Osteocyte (in vitro differentiated cells): ENCODE measurements around the gene HSDL2. TPM values are rescaled to one million over a fixed set of nuclear protein-coding genes. Genes with fewer than 3 reads are reported as not detected.

ENCODE experiments used
- DNase-seq: peaks from one replicate; pipeline ENCODE4 v3.0.0; 2021; ENCODE audit warnings: mixed read lengths; ENCODE audit not compliant: unreplicated experiment; ENCODE audit errors: extremely low spot score
- H3K27ac Mint-ChIP-seq: one replicate; pipeline ENCODE4 v1.8.0; 2021; ENCODE audit warnings: mild to moderate bottlenecking, mixed read lengths; ENCODE audit not compliant: unreplicated experiment
- H3K27me3 Mint-ChIP-seq: one replicate; pipeline ENCODE4 v1.8.0; 2021; ENCODE audit warnings: mixed read lengths; ENCODE audit not compliant: unreplicated experiment
- H3K36me3 Mint-ChIP-seq: one replicate; pipeline ENCODE4 v1.8.0; 2021; ENCODE audit warnings: mixed read lengths; ENCODE audit not compliant: unreplicated experiment
- H3K4me1 Mint-ChIP-seq: one replicate; pipeline ENCODE4 v1.8.0; 2021; ENCODE audit warnings: mixed read lengths; ENCODE audit not compliant: unreplicated experiment
- H3K4me3 Mint-ChIP-seq: one replicate; pipeline ENCODE4 v1.8.0; 2021; ENCODE audit warnings: mild to moderate bottlenecking, moderate library complexity, mixed read lengths; ENCODE audit not compliant: unreplicated experiment
- H3K9me3 Mint-ChIP-seq: one replicate; pipeline ENCODE4 v1.8.0; 2021; ENCODE audit warnings: mixed read lengths; ENCODE audit not compliant: unreplicated experiment
- total RNA-seq: library from RNA; stranded (reverse); gene quantifications from 2 replicates; pipeline ENCODE4 v1.2.1, GENCODE V29; 2021
- TF ChIP-seq, protein P1 (sequence below): fragments of 200-600 bp; sonication (generic); IDR thresholded peaks from 2 replicates; pipeline ENCODE4 v1.5.0; 2021; ENCODE audit warnings: antibody characterized with exemption, mild to moderate bottlenecking, moderate library complexity

Gene HSDL2
- total RNA-seq, 1 donor from 2014 or later = 19.0 TPM

DNA sequence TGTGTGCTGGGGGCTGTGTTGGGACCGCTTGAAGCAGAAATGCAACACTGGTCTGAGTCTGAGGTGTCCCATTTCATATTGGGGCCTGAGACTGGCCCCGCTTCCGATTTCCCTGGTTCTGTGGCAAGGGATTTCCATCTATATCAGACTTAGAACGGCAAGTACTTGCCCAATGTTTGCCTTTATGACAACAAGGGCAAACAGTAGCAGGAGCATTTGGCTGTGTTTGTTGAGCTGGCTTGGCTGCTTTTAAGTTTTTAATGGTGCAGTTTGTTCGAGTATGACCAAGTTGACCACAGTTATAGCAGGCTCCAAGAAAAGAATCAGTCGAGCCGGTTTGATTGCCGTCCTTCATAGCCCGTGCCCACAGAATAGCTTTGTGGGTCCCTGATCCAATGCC is 17.0 kb downstream of the HSDL2 start:
- Mint-ChIP-seq H3K9me3 (peaks cover 12% of the 10 kb centered on the region), H3K27me3 (no peaks in the 10 kb centered on the region), H3K4me1 (peaks cover 3% of the 10 kb centered on the region), H3K4me3 (no peak overlapping the region), H3K27ac (no peak overlapping the region), H3K36me3 (peaks cover 34% of the 10 kb centered on the region)
- no peak for DNase-seq
- TF ChIP-seq, protein P1, sequence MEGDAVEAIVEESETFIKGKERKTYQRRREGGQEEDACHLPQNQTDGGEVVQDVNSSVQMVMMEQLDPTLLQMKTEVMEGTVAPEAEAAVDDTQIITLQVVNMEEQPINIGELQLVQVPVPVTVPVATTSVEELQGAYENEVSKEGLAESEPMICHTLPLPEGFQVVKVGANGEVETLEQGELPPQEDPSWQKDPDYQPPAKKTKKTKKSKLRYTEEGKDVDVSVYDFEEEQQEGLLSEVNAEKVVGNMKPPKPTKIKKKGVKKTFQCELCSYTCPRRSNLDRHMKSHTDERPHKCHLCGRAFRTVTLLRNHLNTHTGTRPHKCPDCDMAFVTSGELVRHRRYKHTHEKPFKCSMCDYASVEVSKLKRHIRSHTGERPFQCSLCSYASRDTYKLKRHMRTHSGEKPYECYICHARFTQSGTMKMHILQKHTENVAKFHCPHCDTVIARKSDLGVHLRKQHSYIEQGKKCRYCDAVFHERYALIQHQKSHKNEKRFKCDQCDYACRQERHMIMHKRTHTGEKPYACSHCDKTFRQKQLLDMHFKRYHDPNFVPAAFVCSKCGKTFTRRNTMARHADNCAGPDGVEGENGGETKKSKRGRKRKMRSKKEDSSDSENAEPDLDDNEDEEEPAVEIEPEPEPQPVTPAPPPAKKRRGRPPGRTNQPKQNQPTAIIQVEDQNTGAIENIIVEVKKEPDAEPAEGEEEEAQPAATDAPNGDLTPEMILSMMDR = no peak

DNA sequence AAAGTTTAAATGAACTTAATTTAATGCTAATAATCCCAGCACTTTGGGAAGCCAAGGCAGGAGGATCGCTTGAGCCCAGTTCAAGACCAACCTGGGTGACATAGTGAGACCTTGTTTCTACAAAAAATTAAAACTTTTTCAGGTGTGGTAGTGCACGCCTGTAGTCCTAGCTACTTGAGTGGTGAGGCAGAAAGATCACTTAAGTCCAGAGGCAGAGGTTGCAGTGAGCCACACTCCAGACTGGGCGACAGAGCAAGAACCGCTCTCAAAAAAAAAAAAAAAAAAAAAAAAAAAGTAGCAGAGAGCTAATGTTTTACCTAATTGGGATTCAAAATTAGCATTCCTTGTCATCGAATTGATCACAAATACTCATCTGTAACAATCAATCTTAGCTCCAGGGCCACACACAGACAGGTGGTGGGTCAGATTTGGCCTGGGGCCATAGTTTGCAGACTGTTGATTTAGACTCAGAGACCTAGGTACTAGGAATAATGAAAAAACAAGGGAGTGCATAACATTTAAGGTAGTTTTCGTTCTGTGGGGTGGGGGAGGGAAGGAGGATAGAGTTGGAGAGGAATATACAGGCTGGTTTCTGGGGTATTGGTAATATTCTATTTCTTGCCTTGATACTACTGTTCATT is 21.4 kb downstream of the HSDL2 start:
- H3K4me1 Mint-ChIP-seq = peaks cover 8% of the 10 kb centered on the region
- H3K9me3 Mint-ChIP-seq = no peaks in the 10 kb centered on the region
- no peaks in the 10 kb centered on the region for H3K27me3 Mint-ChIP-seq
- peaks cover 24% of the 10 kb centered on the region for H3K36me3 Mint-ChIP-seq
- TF ChIP-seq, protein P1 = no peak
- DNase-seq = peak; percentile 30
- no peak overlapping the region for H3K27ac Mint-ChIP-seq
- no peak overlapping the region for H3K4me3 Mint-ChIP-seq

DNA sequence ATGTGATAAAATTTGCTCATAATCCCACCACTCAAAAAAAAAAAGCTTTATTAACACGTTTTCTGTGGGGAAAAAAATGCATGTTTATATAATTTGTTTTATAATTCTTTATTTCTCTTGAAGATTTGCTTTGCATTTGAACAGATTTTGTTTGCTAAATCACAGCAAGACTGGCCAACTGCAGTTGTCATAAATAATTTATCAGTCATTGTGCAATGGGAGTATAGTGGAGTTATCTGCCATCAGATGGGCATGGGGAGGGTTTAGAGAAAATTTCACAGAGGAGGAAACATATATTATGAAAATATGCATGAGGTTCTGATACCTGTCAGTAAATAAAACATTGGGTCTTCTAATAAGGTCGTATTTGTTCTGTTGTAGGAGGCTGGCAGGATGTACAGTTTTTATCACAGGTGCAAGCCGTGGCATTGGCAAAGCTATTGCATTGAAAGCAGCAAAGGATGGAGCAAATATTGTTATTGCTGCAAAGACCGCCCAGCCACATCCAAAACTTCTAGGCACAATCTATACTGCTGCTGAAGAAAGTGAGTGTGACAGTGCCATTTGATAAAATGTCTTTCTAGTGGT is 23.8 kb downstream of the HSDL2 start:
- Mint-ChIP-seq H3K36me3 (peaks cover 24% of the 10 kb centered on the region), H3K27me3 (no peaks in the 10 kb centered on the region), H3K4me1 (peaks cover 8% of the 10 kb centered on the region), H3K27ac (no peak overlapping the region), H3K9me3 (no peaks in the 10 kb centered on the region), H3K4me3 (no peak overlapping the region)
- TF ChIP-seq, protein P1 = no peak
- no peak for DNase-seq

DNA sequence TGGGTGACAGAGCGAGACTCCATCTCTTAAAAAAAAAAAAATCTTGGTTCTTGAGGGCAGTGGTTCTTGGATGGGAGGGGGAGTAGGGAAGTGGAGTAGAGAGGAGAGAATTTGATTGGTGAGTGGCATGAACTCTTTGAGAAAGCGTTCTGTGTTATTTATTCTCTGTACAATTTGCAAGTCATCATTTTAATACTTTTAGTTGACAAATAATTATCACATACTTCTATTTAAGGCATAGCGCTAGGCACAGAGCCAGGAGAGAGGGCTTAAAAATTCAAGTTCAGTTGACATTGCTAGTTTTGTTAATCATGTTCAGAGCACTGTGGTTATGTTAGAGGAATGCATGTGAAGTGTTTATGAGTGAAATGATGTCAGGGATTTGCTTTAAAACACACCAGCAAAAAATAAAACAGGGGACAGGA is 24.6 kb downstream of the HSDL2 start:
- Mint-ChIP-seq H3K4me1 (peaks cover 8% of the 10 kb centered on the region), H3K27ac (peak overlapping the region; percentile 2), H3K27me3 (no peaks in the 10 kb centered on the region), H3K36me3 (peaks cover 19% of the 10 kb centered on the region), H3K4me3 (no peak overlapping the region), H3K9me3 (no peaks in the 10 kb centered on the region)
- TF ChIP-seq, protein P1 = no peak
- no peak for DNase-seq

DNA sequence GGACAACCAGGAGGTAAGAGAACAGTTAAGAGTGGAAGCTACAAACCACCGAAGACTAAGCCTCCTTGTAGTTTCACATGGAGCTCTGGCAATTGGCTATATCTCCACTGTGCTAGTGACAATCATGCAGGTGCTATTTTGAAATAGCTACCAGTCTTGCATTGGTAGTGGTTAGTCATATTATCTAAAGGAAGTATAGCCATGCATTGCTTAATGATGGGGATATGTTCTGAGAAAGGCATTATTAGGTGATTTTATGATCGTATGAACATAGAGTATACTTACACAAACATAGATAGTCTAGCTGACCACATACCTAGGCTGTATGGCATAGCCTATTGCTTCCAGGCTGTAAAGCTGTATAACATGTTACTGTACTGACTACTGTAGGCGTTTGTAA is 28.4 kb downstream of the HSDL2 start:
- TF ChIP-seq, protein P1 = no peak
- Mint-ChIP-seq H3K27ac (no peak overlapping the region), H3K36me3 (peaks cover 24% of the 10 kb centered on the region), H3K4me1 (peaks cover 14% of the 10 kb centered on the region), H3K4me3 (no peak overlapping the region), H3K9me3 (no peaks in the 10 kb centered on the region), H3K27me3 (no peaks in the 10 kb centered on the region)
- no peak for DNase-seq
